GM12864 (cell line): ENCODE results near the gene CAMK4.

ENCODE experiments used
- DNase-seq: peaks from one replicate; pipeline ENCODE4 v3.0.0-alpha.2; 2011; ENCODE audit warnings: low read depth
- H3K4me3 ChIP-seq: 2 replicates; pipeline ENCODE4 v1.5.1; 2011; ENCODE audit warnings: mild to moderate bottlenecking, low read depth, low read length, control low read depth
- CTCF ChIP-seq: IDR thresholded peaks from 2 replicates; pipeline ENCODE4 v1.5.1; 2011; ENCODE audit warnings: low read depth, mild to moderate bottlenecking, moderate library complexity, low read length, control low read depth, inconsistent platforms; ENCODE audit errors: missing control alignments

CAMK4 gene

GRCh38 chr5:111262153-111262552 is 38.0 kb downstream of the CAMK4 start:
- no peak for DNase-seq
- H3K4me3 ChIP-seq = no peak overlapping the region
- TF ChIP-seq CTCF = no peak

GRCh38 chr5:111262815-111263214 is 38.6 kb downstream of the CAMK4 start:
- TF ChIP-seq CTCF = no peak
- H3K4me3 ChIP-seq = no peak overlapping the region
- no peak for DNase-seq

GRCh38 chr5:111266491-111266890 is 42.3 kb downstream of the CAMK4 start:
- H3K4me3 ChIP-seq = no peak overlapping the region
- no peak for TF ChIP-seq CTCF
- no peak for DNase-seq

GRCh38 chr5:111268300-111268699 is 44.1 kb downstream of the CAMK4 start:
- no peak for DNase-seq
- TF ChIP-seq CTCF = no peak
- no peak overlapping the region for H3K4me3 ChIP-seq

GRCh38 chr5:111271885-111272284 is 47.7 kb downstream of the CAMK4 start:
- no peak overlapping the region for H3K4me3 ChIP-seq
- no peak for TF ChIP-seq CTCF
- no peak for DNase-seq

- H3K4me3 ChIP-seq = no peak overlapping the region
- TF ChIP-seq CTCF = no peak
- DNase-seq = no peak
These were observed 52.9 kb downstream of the CAMK4 start for GRCh38 chr5:111277061-111277460.

- H3K4me3 ChIP-seq = no peak overlapping the region
- DNase-seq = peak; percentile 48
- peak; percentile 81 for TF ChIP-seq CTCF
These were observed 54.8 kb downstream of the CAMK4 start for GRCh38 chr5:111278858-111279504.
